Activated naive CD8-positive, alpha-beta T cell treated with anti-CD3 and anti-CD28 coated beads, Interleukin-2, amount 50 U/mL, for 24 hours (primary cell): ENCODE data around the gene PHACTR1.

Source experiments
- ATAC-seq: fragments of 150-1000 bp; cut with Tn5 transposase; one replicate; pipeline ENCODE4 v1.10.0; 2021
- DNase-seq: peaks from one replicate; pipeline ENCODE4 v3.0.0; 2021
- H3K27ac Mint-ChIP-seq: one replicate; pipeline ENCODE4 v1.8.0; 2021; ENCODE audit warnings: mild to moderate bottlenecking, mixed read lengths
- H3K27me3 Mint-ChIP-seq: one replicate; pipeline ENCODE4 v1.8.0; 2021; ENCODE audit warnings: mixed read lengths
- H3K36me3 Mint-ChIP-seq: one replicate; pipeline ENCODE4 v1.8.0; 2021; ENCODE audit warnings: low read depth, mixed read lengths
- H3K4me1 Mint-ChIP-seq: one replicate; pipeline ENCODE4 v1.8.0; 2021; ENCODE audit warnings: mixed read lengths
- H3K4me3 Mint-ChIP-seq: one replicate; pipeline ENCODE4 v1.8.0; 2021; ENCODE audit warnings: mild to moderate bottlenecking, moderate library complexity, mixed read lengths
- H3K9me3 Mint-ChIP-seq: one replicate; pipeline ENCODE4 v1.8.0; 2021; ENCODE audit warnings: mixed read lengths

Gene PHACTR1

GRCh38 chr6:12873691-12874090 is 157.1 kb downstream of the PHACTR1 start:
- H3K9me3 Mint-ChIP-seq = no peaks in the 10 kb centered on the region
- ATAC-seq (no peak), DNase-seq (no peak)
- H3K4me3 Mint-ChIP-seq = no peak overlapping the region
- H3K27me3 Mint-ChIP-seq = peaks cover 14% of the 10 kb centered on the region
- no peaks in the 10 kb centered on the region for H3K4me1 Mint-ChIP-seq
- no peak overlapping the region for H3K27ac Mint-ChIP-seq
- H3K36me3 Mint-ChIP-seq = no peaks in the 10 kb centered on the region

GRCh38 chr6:12875051-12875450 is 158.5 kb downstream of the PHACTR1 start:
- Mint-ChIP-seq H3K36me3 (no peaks in the 10 kb centered on the region), H3K4me1 (no peaks in the 10 kb centered on the region), H3K27ac (no peak overlapping the region), H3K27me3 (peaks cover 14% of the 10 kb centered on the region), H3K4me3 (no peak overlapping the region), H3K9me3 (no peaks in the 10 kb centered on the region)
- DNase-seq = no peak
- ATAC-seq = no peak

GRCh38 chr6:12878741-12879140 is 162.2 kb downstream of the PHACTR1 start:
- peaks cover 8% of the 10 kb centered on the region for H3K27me3 Mint-ChIP-seq
- H3K9me3 Mint-ChIP-seq = no peaks in the 10 kb centered on the region
- DNase-seq (no peak), ATAC-seq (no peak)
- no peak overlapping the region for H3K4me3 Mint-ChIP-seq
- H3K36me3 Mint-ChIP-seq = no peaks in the 10 kb centered on the region
- H3K27ac Mint-ChIP-seq = no peak overlapping the region
- no peaks in the 10 kb centered on the region for H3K4me1 Mint-ChIP-seq

GRCh38 chr6:12882761-12883290 is 166.3 kb downstream of the PHACTR1 start:
- DNase-seq = no peak
- Mint-ChIP-seq H3K9me3 (no peaks in the 10 kb centered on the region), H3K27me3 (peaks cover 7% of the 10 kb centered on the region), H3K36me3 (no peaks in the 10 kb centered on the region), H3K4me3 (no peak overlapping the region), H3K4me1 (no peaks in the 10 kb centered on the region), H3K27ac (no peak overlapping the region)
- no peak for ATAC-seq

- Mint-ChIP-seq H3K36me3 (no peaks in the 10 kb centered on the region), H3K27ac (no peak overlapping the region)
Observed at GRCh38 chr6:12884983-12885382, 168.4 kb downstream of the PHACTR1 start.

GRCh38 chr6:12886961-12887775 is 170.6 kb downstream of the PHACTR1 start:
- Mint-ChIP-seq H3K36me3 (no peaks in the 10 kb centered on the region), H3K4me3 (no peak overlapping the region), H3K4me1 (no peaks in the 10 kb centered on the region), H3K9me3 (peaks cover 13% of the 10 kb centered on the region), H3K27ac (no peak overlapping the region), H3K27me3 (peaks cover 8% of the 10 kb centered on the region)
- no peak for ATAC-seq
- no peak for DNase-seq

More at GRCh38 chr6:12884983-12885382, 168.4 kb downstream of the PHACTR1 start:
- Mint-ChIP-seq H3K4me1 (no peaks in the 10 kb centered on the region), H3K27me3 (peaks cover 8% of the 10 kb centered on the region), H3K9me3 (no peaks in the 10 kb centered on the region), H3K4me3 (no peak overlapping the region)
- DNase-seq = no peak
- no peak for ATAC-seq

GRCh38 chr6:12890171-12890790 is 173.7 kb downstream of the PHACTR1 start:
- Mint-ChIP-seq H3K36me3 (no peaks in the 10 kb centered on the region), H3K9me3 (peaks cover 13% of the 10 kb centered on the region), H3K4me3 (no peak overlapping the region), H3K27me3 (peaks cover 8% of the 10 kb centered on the region), H3K27ac (no peak overlapping the region), H3K4me1 (no peaks in the 10 kb centered on the region)
- DNase-seq (peak; percentile 27), ATAC-seq (no peak)

- no peak overlapping the region for H3K4me3 Mint-ChIP-seq
Observed at GRCh38 chr6:12891595-12891994, 175.0 kb downstream of the PHACTR1 start.

GRCh38 chr6:12892151-12892550 is 175.6 kb downstream of the PHACTR1 start:
- H3K4me3 Mint-ChIP-seq = no peak overlapping the region
- no peaks in the 10 kb centered on the region for H3K4me1 Mint-ChIP-seq
- DNase-seq (no peak), ATAC-seq (no peak)
- no peaks in the 10 kb centered on the region for H3K36me3 Mint-ChIP-seq
- H3K27ac Mint-ChIP-seq = no peak overlapping the region
- H3K9me3 Mint-ChIP-seq = peaks cover 13% of the 10 kb centered on the region
- peaks cover 9% of the 10 kb centered on the region for H3K27me3 Mint-ChIP-seq

More at GRCh38 chr6:12891595-12891994, 175.0 kb downstream of the PHACTR1 start:
- H3K9me3 Mint-ChIP-seq = peaks cover 13% of the 10 kb centered on the region
- H3K27ac Mint-ChIP-seq = no peak overlapping the region
- no peak for DNase-seq
- ATAC-seq = no peak
- H3K36me3 Mint-ChIP-seq = no peaks in the 10 kb centered on the region
- H3K4me1 Mint-ChIP-seq = no peaks in the 10 kb centered on the region
- peaks cover 8% of the 10 kb centered on the region for H3K27me3 Mint-ChIP-seq

GRCh38 chr6:12893036-12893435 is 176.5 kb downstream of the PHACTR1 start:
- H3K36me3 Mint-ChIP-seq = no peaks in the 10 kb centered on the region
- H3K4me3 Mint-ChIP-seq = no peak overlapping the region
- DNase-seq (no peak), ATAC-seq (no peak)
- H3K27me3 Mint-ChIP-seq = peaks cover 6% of the 10 kb centered on the region
- H3K27ac Mint-ChIP-seq = no peak overlapping the region
- no peaks in the 10 kb centered on the region for H3K4me1 Mint-ChIP-seq
- peaks cover 13% of the 10 kb centered on the region for H3K9me3 Mint-ChIP-seq

GRCh38 chr6:12895721-12896120 is 179.2 kb downstream of the PHACTR1 start:
- Mint-ChIP-seq H3K4me1 (no peaks in the 10 kb centered on the region), H3K9me3 (peaks cover 9% of the 10 kb centered on the region), H3K36me3 (no peaks in the 10 kb centered on the region), H3K27ac (no peak overlapping the region), H3K4me3 (no peak overlapping the region), H3K27me3 (peaks cover 12% of the 10 kb centered on the region)
- DNase-seq (no peak), ATAC-seq (no peak)

- Mint-ChIP-seq H3K27me3 (peaks cover 14% of the 10 kb centered on the region), H3K4me3 (no peak overlapping the region), H3K4me1 (no peaks in the 10 kb centered on the region), H3K36me3 (no peaks in the 10 kb centered on the region), H3K9me3 (peaks cover 4% of the 10 kb centered on the region), H3K27ac (no peak overlapping the region)
- ATAC-seq (no peak), DNase-seq (no peak)
Observed at GRCh38 chr6:12896208-12896733, 179.7 kb downstream of the PHACTR1 start.

GRCh38 chr6:12898603-12899002 is 182.0 kb downstream of the PHACTR1 start:
- Mint-ChIP-seq H3K27me3 (peaks cover 16% of the 10 kb centered on the region), H3K36me3 (no peaks in the 10 kb centered on the region), H3K4me3 (no peak overlapping the region), H3K4me1 (no peaks in the 10 kb centered on the region), H3K9me3 (no peaks in the 10 kb centered on the region), H3K27ac (no peak overlapping the region)
- ATAC-seq (no peak), DNase-seq (no peak)

GRCh38 chr6:12899046-12899833 is 182.7 kb downstream of the PHACTR1 start:
- Mint-ChIP-seq H3K36me3 (no peaks in the 10 kb centered on the region), H3K27ac (no peak overlapping the region), H3K9me3 (no peaks in the 10 kb centered on the region), H3K27me3 (peaks cover 16% of the 10 kb centered on the region), H3K4me1 (no peaks in the 10 kb centered on the region), H3K4me3 (no peak overlapping the region)
- DNase-seq = no peak
- ATAC-seq = no peak
